ENCODE measurements around the gene RNF166. TPM values are rescaled to one million over a fixed set of nuclear protein-coding genes. Genes with fewer than 3 reads are reported as not detected.

RNF166 gene
- total RNA-seq, 2 experiments from 2014 or later: 334 to 355 TPM

- H3K4me1 ChIP-seq (ENCODE audit: insufficient read depth, low read length): peaks cover 98% of the 10 kb centered on the region
- H3K9me3 ChIP-seq (ENCODE audit: control insufficient read depth in 1 of 2, insufficient read depth in 1 of 2, low read length in 2 of 2): no peaks in the 10 kb centered on the region
- H3K27ac Mint-ChIP-seq: peak overlapping the region; percentile 100
- H3K4me1 Mint-ChIP-seq (ENCODE audit: low read depth): peaks cover 62% of the 10 kb centered on the region
- H3K36me3 Mint-ChIP-seq (ENCODE audit: low read depth): peaks cover 52% of the 10 kb centered on the region
- no peak for TF ChIP-seq CTCF (IDR thresholded peaks at IDR 0.05)
- H3K27ac ChIP-seq (ENCODE audit: low read depth in 1 of 2, low read length in 2 of 2): peak overlapping the region; percentile 93 to 96
- intact Hi-C loops (cut with DNase I, micrococcal nuclease): no loop called here
- H3K9me3 Mint-ChIP-seq: no peaks in the 10 kb centered on the region
- ChIA-PET POLR2A (interaction anchor here (8.2 kb wide), 1 partner anchor 13 kb away, joined by 71 read pairs; the partner anchor contains the start of gene SNAI3), CTCF (no interaction called here)
- H3K27me3 Mint-ChIP-seq: no peaks in the 10 kb centered on the region
- no peak overlapping the region for H3K4me3 Mint-ChIP-seq
- no peak for DNase-seq
- no peak for ATAC-seq (ENCODE audit: poor library complexity)
- H3K36me3 ChIP-seq (ENCODE audit: insufficient read depth, low read length): peaks cover 66% of the 10 kb centered on the region
- no peaks in the 10 kb centered on the region for H3K27me3 ChIP-seq (ENCODE audit: control insufficient read depth in 1 of 2, insufficient read depth in 2 of 2, low read length in 2 of 2)
- no peak overlapping the region for H3K4me3 ChIP-seq (ENCODE audit: low read length)
These were observed 7.0 kb downstream of the RNF166 start for GRCh38 chr16:88699180-88699579.

GRCh38 chr16:88698646-88699045 is 7.6 kb downstream of the RNF166 start:
- Mint-ChIP-seq H3K9me3 (no peaks in the 10 kb centered on the region), H3K4me3 (peak overlapping the region; percentile 60), H3K27ac (peak overlapping the region; percentile 76), H3K36me3 (ENCODE audit: low read depth) (peaks cover 49% of the 10 kb centered on the region), H3K4me1 (ENCODE audit: low read depth) (peaks cover 58% of the 10 kb centered on the region), H3K27me3 (no peaks in the 10 kb centered on the region)
- no peak for TF ChIP-seq CTCF (IDR thresholded peaks at IDR 0.05)
- Histone ChIP-seq H3K4me3 (ENCODE audit: low read length) (no peak overlapping the region), H3K27ac (ENCODE audit: low read depth in 1 of 2, low read length in 2 of 2) (peak overlapping the region; percentile 35 to 40), H3K36me3 (ENCODE audit: insufficient read depth, low read length) (peaks cover 66% of the 10 kb centered on the region), H3K4me1 (ENCODE audit: insufficient read depth, low read length) (peaks cover 98% of the 10 kb centered on the region), H3K27me3 (ENCODE audit: control insufficient read depth in 1 of 2, insufficient read depth in 2 of 2, low read length in 2 of 2) (no peaks in the 10 kb centered on the region), H3K9me3 (ENCODE audit: control insufficient read depth in 1 of 2, insufficient read depth in 1 of 2, low read length in 2 of 2) (no peaks in the 10 kb centered on the region)
- ATAC-seq (ENCODE audit: poor library complexity) (no peak), DNase-seq (no peak)
- POLR2A ChIA-PET: interaction anchor here (1.4 kb wide), 1 partner anchor 129 kb away, joined by 3 read pairs; the partner anchor contains the start of gene ZC3H18
- intact Hi-C loops (cut with DNase I, micrococcal nuclease): no loop called here
- CTCF ChIA-PET: interaction anchor here (0.8 kb wide), 1 partner anchor 34 kb away, joined by 9 read pairs; no protein-coding TSS in a partner anchor

- ChIA-PET CTCF (interaction anchor here (0.6 to 0.8 kb wide), 2 partner anchors 34 to 933 kb away, joined by 3 to 9 read pairs; no protein-coding TSS in a partner anchor), POLR2A (interaction anchor here (1.0 to 1.4 kb wide), 3 partner anchors 11 to 128 kb away, joined by 3 to 4 read pairs (median 3); partner anchors contain the start of gene ZC3H18)
- TF ChIP-seq CTCF (IDR thresholded peaks at IDR 0.05): peak; percentile 40
- peak in 4 of 14 experiments; percentile 30 to 62 (median 53) for DNase-seq
- Mint-ChIP-seq H3K9me3 (no peaks in the 10 kb centered on the region), H3K4me1 (ENCODE audit: low read depth) (peaks cover 54% of the 10 kb centered on the region), H3K36me3 (ENCODE audit: low read depth) (peaks cover 44% of the 10 kb centered on the region), H3K27ac (peak overlapping the region; percentile 76), H3K27me3 (no peaks in the 10 kb centered on the region), H3K4me3 (peak overlapping the region; percentile 60)
- ATAC-seq (ENCODE audit: poor library complexity): no peak
- Histone ChIP-seq H3K4me3 (ENCODE audit: low read length) (no peak overlapping the region), H3K4me1 (ENCODE audit: insufficient read depth, low read length) (peaks cover 98% of the 10 kb centered on the region), H3K9me3 (ENCODE audit: control insufficient read depth in 1 of 2, insufficient read depth in 1 of 2, low read length in 2 of 2) (no peaks in the 10 kb centered on the region), H3K27ac (ENCODE audit: low read depth in 1 of 2, low read length in 2 of 2) (peak overlapping the region; percentile 35 to 41), H3K36me3 (ENCODE audit: insufficient read depth, low read length) (peaks cover 66% of the 10 kb centered on the region), H3K27me3 (ENCODE audit: control insufficient read depth in 1 of 2, insufficient read depth in 2 of 2, low read length in 2 of 2) (no peaks in the 10 kb centered on the region)
- intact Hi-C loops (cut with DNase I, micrococcal nuclease): no loop called here
These were observed 8.2 kb downstream of the RNF166 start for GRCh38 chr16:88697831-88698615.

Data from CD4-positive, alpha-beta T cell (primary cell).